GM21576 (cell line): ENCODE measurements around the gene CARD18.
"Not testable (repeated sequence)": the region's sequence is repeated elsewhere in the genome, so short reads cannot be mapped to it uniquely, and the experiment has no call there.

Source experiments
- ATAC-seq: cut with Tn5 transposase; IDR thresholded peaks from one replicate; pipeline ENCODE4 v1.9.1; 2021; ENCODE audit warnings: mild to moderate bottlenecking, moderate library complexity; ENCODE audit not compliant: unreplicated experiment

CARD18 gene

DNA sequence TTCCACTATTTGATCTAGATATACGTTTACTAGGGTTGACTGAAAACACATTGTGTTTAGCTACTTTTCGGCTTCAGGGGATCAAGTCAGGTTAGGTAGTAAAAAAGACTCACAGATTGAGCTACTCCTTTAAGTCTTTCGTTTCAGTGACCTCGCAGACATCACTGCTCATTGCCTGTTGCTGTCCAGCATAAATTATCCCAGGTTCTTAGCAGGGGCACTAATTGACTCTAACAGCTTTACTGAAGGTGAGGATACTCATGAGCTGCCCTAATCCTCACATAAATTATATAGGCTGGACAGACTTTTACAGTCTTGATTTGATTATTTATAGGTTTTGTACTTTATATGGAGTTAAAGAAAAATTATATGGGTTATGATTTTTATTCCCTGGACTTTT lies 3.7 kb downstream of the CARD18 start:
- ATAC-seq: no peak

GRCh38 chr11:105132716-105133511 lies 6.7 kb downstream of the CARD18 start:
- ATAC-seq: no peak

- no peak for ATAC-seq
These were observed 9.3 kb downstream of the CARD18 start for GRCh38 chr11:105130189-105130813.

- no peak for ATAC-seq
These were observed 14.8 kb downstream of the CARD18 start for GRCh38 chr11:105124756-105125155.

DNA sequence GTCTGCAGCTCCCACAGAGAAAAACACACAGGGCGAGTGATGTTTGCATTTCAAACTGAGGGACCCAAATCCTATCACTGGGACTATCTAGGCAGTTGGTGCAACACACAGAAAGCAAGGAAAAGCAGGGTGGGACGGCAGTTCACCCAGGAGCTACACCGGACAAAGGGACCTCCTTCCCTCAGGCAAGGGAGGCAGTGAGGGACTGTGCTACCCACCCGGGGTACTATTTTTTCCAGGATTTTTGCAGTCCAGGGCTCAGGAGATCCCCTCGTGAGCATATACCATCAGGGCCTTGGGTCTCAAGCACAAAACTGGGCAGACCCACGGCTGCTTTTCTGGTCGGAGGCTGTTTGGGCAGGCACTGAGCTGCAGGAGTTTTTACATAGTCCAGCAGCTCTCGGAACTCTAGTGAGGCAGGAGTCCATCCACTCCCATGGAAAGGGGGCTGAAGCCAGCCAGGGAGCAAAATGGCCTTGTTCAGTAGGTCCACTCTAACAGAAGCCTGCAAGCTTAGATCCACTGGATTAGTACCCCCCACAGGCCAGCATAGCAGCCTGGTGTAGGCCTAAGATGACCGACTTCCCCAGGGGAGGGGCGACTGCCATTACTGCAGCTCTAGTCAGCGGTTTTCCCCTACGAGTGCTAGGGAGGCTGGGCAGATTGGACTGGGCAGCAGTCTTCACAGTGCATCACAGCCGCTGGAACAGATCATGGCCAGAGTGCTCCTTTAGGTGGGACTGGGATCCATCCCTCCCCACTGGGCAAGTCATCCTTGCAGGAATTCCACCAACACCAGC lies 28.2 kb downstream of the CARD18 start:
- no peak for ATAC-seq

DNA sequence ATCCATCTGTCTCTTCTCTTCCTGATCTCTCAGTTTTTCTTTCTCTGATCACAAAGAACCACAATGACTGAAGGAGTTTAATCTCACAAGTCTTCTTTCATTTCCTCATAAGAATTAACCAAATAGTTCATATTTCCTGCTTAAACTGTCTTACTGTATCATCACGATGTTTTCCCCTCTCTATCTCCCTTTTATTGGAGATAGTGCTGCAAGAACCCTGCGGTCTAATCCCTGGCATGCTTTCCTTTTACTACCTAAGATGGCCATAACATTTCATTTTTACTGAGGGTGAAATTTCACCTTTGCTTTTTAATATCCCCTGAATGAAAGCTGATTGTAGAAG lies 28.9 kb downstream of the CARD18 start:
- ATAC-seq: no peak

- ATAC-seq: no peak
These were observed 29.5 kb downstream of the CARD18 start for GRCh38 chr11:105109855-105110687.

- no peak for ATAC-seq
These were observed 30.2 kb downstream of the CARD18 start for GRCh38 chr11:105109321-105109720.

- ATAC-seq: no peak
These were observed 31.3 kb downstream of the CARD18 start for GRCh38 chr11:105108247-105108646.

GRCh38 chr11:105107226-105107825 lies 32.2 kb downstream of the CARD18 start:
- ATAC-seq: not testable (repeated sequence)

DNA sequence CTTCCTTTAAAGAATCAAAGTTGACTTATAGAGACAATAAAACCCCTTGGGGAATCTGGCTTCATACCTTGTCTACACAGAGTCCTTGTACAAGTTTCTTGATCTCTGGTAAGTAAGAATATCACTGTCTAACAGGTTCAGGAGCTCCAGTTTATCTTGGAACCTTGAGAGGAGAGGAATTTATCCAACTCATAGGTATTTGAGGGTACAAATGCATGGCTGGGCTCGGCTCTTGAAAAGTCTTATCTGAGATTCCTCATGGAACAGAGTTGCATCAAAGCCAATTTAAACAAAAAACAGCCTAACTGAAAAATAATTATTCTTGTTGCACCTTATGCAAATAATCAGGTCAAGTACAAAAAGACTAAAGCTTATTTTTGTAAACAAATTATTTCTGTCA lies 33.4 kb downstream of the CARD18 start:
- ATAC-seq: no peak

DNA sequence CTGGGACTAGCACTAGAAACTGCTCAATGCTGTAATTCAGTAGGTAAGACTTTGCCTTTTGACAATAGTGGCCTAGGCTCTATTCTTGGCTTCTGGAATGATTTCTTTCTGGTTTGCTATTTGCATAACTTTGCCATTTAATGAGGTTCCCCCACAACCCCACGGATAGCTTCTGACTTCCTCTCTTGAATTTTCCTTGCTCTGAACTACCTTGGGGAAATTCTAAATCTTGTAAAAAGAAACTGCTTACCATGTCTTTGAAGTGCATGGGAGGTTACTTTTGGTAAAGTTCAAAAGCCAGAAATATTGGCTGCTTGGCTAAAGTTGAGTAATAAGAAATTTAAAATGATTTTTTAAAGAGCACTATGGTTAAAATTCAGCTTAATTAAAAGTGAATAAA lies 35.3 kb downstream of the CARD18 start:
- ATAC-seq: no peak

- no peak for ATAC-seq
These were observed 36.2 kb downstream of the CARD18 start for GRCh38 chr11:105103336-105103735.

GRCh38 chr11:105102079-105102581 lies 37.4 kb downstream of the CARD18 start:
- not testable (repeated sequence) for ATAC-seq

- no peak for ATAC-seq
These were observed 38.5 kb downstream of the CARD18 start for GRCh38 chr11:105100981-105101630.

GRCh38 chr11:105100206-105100605 lies 39.4 kb downstream of the CARD18 start:
- no peak for ATAC-seq

GRCh38 chr11:105099594-105099993 lies 40.0 kb downstream of the CARD18 start:
- ATAC-seq: not testable (repeated sequence)

DNA sequence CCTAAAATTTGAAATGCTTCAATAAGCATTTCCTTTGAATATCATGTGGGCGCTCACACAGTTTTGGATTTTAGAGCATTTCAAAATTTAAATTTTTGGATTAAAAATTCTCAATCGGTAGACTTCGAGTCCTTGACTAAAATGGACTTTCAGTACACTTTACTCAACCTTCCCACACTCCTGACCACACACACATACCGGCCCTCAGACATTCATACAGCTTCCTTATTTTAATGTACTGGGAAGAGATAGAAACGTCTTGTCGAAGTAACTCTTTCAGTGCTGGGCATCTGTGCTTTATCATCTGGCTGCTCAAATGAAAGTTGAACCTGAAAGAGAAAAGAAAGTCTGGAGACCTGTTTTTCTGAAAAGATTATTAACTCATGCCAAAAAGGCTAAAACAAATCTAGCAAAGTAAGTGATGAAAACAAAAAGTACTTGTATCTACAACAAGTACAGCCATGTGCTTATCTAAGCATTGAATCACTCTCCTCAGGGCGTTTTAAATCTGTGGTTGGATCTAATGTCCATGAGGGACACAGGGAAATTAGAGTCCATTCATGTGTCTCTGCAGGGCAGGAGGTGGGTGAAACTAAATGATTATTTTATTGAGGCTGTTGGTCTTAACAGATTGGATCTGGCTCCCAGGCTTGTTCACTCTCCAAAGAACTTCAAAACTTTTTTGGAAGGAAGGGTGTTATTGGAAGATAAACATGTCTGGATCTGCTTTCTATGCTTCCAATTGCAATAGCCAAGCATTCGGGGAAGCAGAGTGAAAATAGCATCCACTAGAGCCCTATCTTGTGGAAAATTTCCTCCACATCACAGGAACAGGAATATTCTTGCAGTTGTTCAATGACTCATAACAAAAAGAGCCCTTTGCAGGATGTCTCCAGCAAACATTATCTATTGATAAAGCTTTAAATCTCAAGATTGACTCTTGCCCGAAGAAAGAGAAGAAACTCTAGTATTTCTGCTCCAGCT lies 47.0 kb downstream of the CARD18 start:
- ATAC-seq: no peak
